ENCODE data around the gene COMMD2. TPM values are rescaled to one million over a fixed set of nuclear protein-coding genes. Genes with fewer than 3 reads are reported as not detected.

COMMD2 gene
- total RNA-seq (2021) = 51.3 to 52.9 TPM (median 52.1 TPM) in 3 replicates
- Bru-seq, nascent RNA = percentile 95 among the genes with signal in this experiment
- long read RNA-seq, experiment 1, transcript COMMD2-207 (6 exons, 885 nt) = minor isoform, 5 of 360 reads
- long read RNA-seq, experiment 1, transcript COMMD2-203 (5 exons, 3,706 nt) = major isoform, 313 of 360 reads
- long read RNA-seq, experiment 1, transcript COMMD2-205 (5 exons, 632 nt) = minor isoform, 6 of 360 reads
- long read RNA-seq, experiment 1, partial matches to known transcripts = 7 of 360 reads
- long read RNA-seq, experiment 1, other reads (novel, unspliced or antisense) = 28 of 360 reads
- long read RNA-seq, experiment 2, transcript COMMD2-203 (5 exons, 3,706 nt) = major isoform, 33 of 60 reads
- long read RNA-seq, experiment 2, partial matches to known transcripts = 4 of 60 reads
- long read RNA-seq, experiment 2, other reads (novel, unspliced or antisense) = 23 of 60 reads
- long read RNA-seq, experiment 3, transcript COMMD2-201 (4 exons, 739 nt) = minor isoform, 7 of 244 reads
- long read RNA-seq, experiment 3, transcript COMMD2-203 (5 exons, 3,706 nt) = major isoform, 219 of 244 reads
- long read RNA-seq, experiment 3, partial matches to known transcripts = 0 of 244 reads
- long read RNA-seq, experiment 3, other reads (novel, unspliced or antisense) = 11 of 244 reads

- Mint-ChIP-seq H3K4me1 (0 out of 2 replicates have a peak, but pooled peaks cover 4% of the 10 kb centered on the region), H3K36me3 (peaks cover 28% of the 10 kb centered on the region), H3K27ac (peak within 1 kb of the TSS; percentile 93), H3K27me3 (ENCODE audit: low read depth) (peaks cover 3% of the 10 kb centered on the region; the same call in 1 of the 2 replicates), H3K4me3 (peak within 1 kb of the TSS; percentile 97), H3K9me3 (no peaks in the 10 kb centered on the region)
- ATAC-seq (peak; percentile 99), DNase-seq (ENCODE audit: low spot score) (peak; percentile 72)
- ChIA-PET CTCF (interaction anchor here (0.6 to 2.2 kb wide), 16 partner anchors 13 to 250 kb away, joined by 3 to 21 read pairs (median 4); partner anchors contain the start of gene WWTR1), POLR2A (interaction anchor here (0.7 to 1.8 kb wide), 2 partner anchors 24 to 94 kb away, joined by 3 to 8 read pairs; partner anchors contain the start of gene WWTR1)
- TF ChIP-seq MYBL2 (CRISPR knock-in tag; IDR thresholded peaks at IDR 0.05) = peak; percentile 69; the same call in 1 of the 2 replicates
- TF ChIP-seq E2F4 (CRISPR knock-in tag; IDR thresholded peaks at IDR 0.05; ENCODE audit: borderline replicate concordance, low read depth) = no peak
- no peak for TF ChIP-seq OVOL2 (CRISPR knock-in tag; IDR thresholded peaks at IDR 0.05; ENCODE audit: borderline replicate concordance)
- TF ChIP-seq JAZF1 (CRISPR knock-in tag; IDR thresholded peaks at IDR 0.05) = no peak
- TF ChIP-seq, protein P1, sequence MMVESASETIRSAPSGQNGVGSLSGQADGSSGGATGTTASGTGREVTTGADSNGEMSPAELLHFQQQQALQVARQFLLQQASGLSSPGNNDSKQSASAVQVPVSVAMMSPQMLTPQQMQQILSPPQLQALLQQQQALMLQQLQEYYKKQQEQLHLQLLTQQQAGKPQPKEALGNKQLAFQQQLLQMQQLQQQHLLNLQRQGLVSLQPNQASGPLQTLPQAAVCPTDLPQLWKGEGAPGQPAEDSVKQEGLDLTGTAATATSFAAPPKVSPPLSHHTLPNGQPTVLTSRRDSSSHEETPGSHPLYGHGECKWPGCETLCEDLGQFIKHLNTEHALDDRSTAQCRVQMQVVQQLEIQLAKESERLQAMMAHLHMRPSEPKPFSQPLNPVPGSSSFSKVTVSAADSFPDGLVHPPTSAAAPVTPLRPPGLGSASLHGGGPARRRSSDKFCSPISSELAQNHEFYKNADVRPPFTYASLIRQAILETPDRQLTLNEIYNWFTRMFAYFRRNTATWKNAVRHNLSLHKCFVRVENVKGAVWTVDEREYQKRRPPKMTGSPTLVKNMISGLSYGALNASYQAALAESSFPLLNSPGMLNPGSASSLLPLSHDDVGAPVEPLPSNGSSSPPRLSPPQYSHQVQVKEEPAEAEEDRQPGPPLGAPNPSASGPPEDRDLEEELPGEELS (CRISPR knock-in tag; IDR thresholded peaks at IDR 0.05) = peak; percentile 56; the same call in 1 of the 2 replicates
- TF ChIP-seq ATF1 (CRISPR knock-in tag; IDR thresholded peaks at IDR 0.05) = peak; percentile 57; the same call in 1 of the 2 replicates
- TF ChIP-seq CTCF (IDR thresholded peaks at IDR 0.05) = no peak
- TF ChIP-seq IRF1 (CRISPR knock-in tag; IDR thresholded peaks at IDR 0.05) = 0 out of 2 replicates have a peak, but pooled peaks have one; percentile 26
- peak; percentile 73 for TF ChIP-seq CREM (CRISPR knock-in tag; IDR thresholded peaks at IDR 0.05)
- TF ChIP-seq STAT6 (CRISPR knock-in tag; conservative IDR thresholded peaks at IDR 0.05; ENCODE audit: low read depth) = no peak
- TF ChIP-seq ZNF396 (CRISPR knock-in tag; IDR thresholded peaks at IDR 0.05; ENCODE audit: borderline replicate concordance) = no peak
- peak; percentile 49; the same call in 1 of the 2 replicates for TF ChIP-seq SMAD4 (CRISPR knock-in tag; IDR thresholded peaks at IDR 0.05)
- TF ChIP-seq ELF4 (CRISPR knock-in tag; IDR thresholded peaks at IDR 0.05; ENCODE audit: low read depth) = no peak
- TF ChIP-seq PRRX2 (CRISPR knock-in tag; IDR thresholded peaks at IDR 0.05) = no peak
- TF ChIP-seq ZNF232 (CRISPR knock-in tag; IDR thresholded peaks at IDR 0.05) = peak; percentile 61; the same call in 1 of the 2 replicates
- TF ChIP-seq SOX15 (CRISPR knock-in tag; IDR thresholded peaks at IDR 0.05) = no peak
- TF ChIP-seq ZNF281 (CRISPR knock-in tag; IDR thresholded peaks at IDR 0.05) = 0 out of 2 replicates have a peak, but pooled peaks have one; percentile 57
- TF ChIP-seq NR1H2 (CRISPR knock-in tag; IDR thresholded peaks at IDR 0.05) = no peak
- TF ChIP-seq FOXK1 (CRISPR knock-in tag; IDR thresholded peaks at IDR 0.05) = peak; percentile 80
- TF ChIP-seq, protein P2, sequence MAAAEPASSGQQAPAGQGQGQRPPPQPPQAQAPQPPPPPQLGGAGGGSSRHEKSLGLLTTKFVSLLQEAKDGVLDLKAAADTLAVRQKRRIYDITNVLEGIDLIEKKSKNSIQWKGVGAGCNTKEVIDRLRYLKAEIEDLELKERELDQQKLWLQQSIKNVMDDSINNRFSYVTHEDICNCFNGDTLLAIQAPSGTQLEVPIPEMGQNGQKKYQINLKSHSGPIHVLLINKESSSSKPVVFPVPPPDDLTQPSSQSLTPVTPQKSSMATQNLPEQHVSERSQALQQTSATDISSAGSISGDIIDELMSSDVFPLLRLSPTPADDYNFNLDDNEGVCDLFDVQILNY (CRISPR knock-in tag; IDR thresholded peaks at IDR 0.05) = 0 out of 2 replicates have a peak, but pooled peaks have one; percentile 52
- TF ChIP-seq FOXP1 (CRISPR knock-in tag; IDR thresholded peaks at IDR 0.05; ENCODE audit: borderline replicate concordance) = peak; percentile 92; the same call in 1 of the 2 replicates
Observed at GRCh38 chr3:149752051-149752787, at the start of gene COMMD2. Gene COMMD2, minus strand, starts transcription at chr3:149752489. Its CDS starts 45 bp downstream, at chr3:149752444.
